Neural cell (in vitro differentiated cells): Measurements from ENCODE around the gene CLCN4. TPM values are rescaled to one million over a fixed set of nuclear protein-coding genes. Genes with fewer than 3 reads are reported as not detected.

Source experiments
- H2AFZ ChIP-seq: fragments of 200-600, 300-800 bp; sonication (generic), shearing (Covaris generic); 2 replicates; pipeline ENCODE4 v1.6.0; 2014; ENCODE audit warnings: low read depth, mild to moderate bottlenecking, antibody characterized with exemption, low read length, moderate library complexity
- H3F3A ChIP-seq: fragments of 200-600 bp; shearing (Covaris generic); 2 replicates; pipeline ENCODE4 v1.6.1; 2016; ENCODE audit warnings: mild to moderate bottlenecking, moderate library complexity, mixed read lengths, antibody characterized with exemption, low read length; ENCODE audit not compliant: insufficient read depth, poor library complexity, severe bottlenecking
- H3K27ac ChIP-seq: fragments of 200-600, 300-800 bp; sonication (generic), shearing (Covaris generic); 2 replicates; pipeline ENCODE4 v1.5.1; 2014; ENCODE audit warnings: mild to moderate bottlenecking, low read length, moderate library complexity
- H3K27me3 ChIP-seq: fragments of 300-800, 200-600 bp; sonication (generic), shearing (Covaris generic); 2 replicates; pipeline ENCODE4 v1.6.0; 2014; ENCODE audit warnings: mild to moderate bottlenecking, low read depth, low read length, moderate library complexity; ENCODE audit not compliant: insufficient read depth
- H3K36me3 ChIP-seq: fragments of 300-800, 200-600 bp; sonication (generic), shearing (Covaris generic); 2 replicates; pipeline ENCODE4 v1.5.1; 2014; ENCODE audit warnings: mild to moderate bottlenecking, antibody characterized with exemption, low read length, moderate library complexity; ENCODE audit not compliant: insufficient read depth
- H3K4me2 ChIP-seq: fragments of 300-800, 200-600 bp; sonication (generic), shearing (Covaris generic); 2 replicates; pipeline ENCODE4 v1.6.0; 2014; ENCODE audit warnings: mild to moderate bottlenecking, low read length
- H3K4me3 ChIP-seq: fragments of 300-800, 200-600 bp; sonication (generic), shearing (Covaris generic); 2 replicates; pipeline ENCODE4 v1.5.1; 2014; ENCODE audit warnings: mild to moderate bottlenecking, low read length, moderate library complexity
- H3K79me2 ChIP-seq: fragments of 200-600 bp; shearing (Covaris generic); replicated peaks from 2 replicates; pipeline ENCODE4 v1.6.0; 2014; ENCODE audit warnings: mild to moderate bottlenecking, low read length, moderate library complexity; ENCODE audit not compliant: insufficient read depth
- H3K9ac ChIP-seq: fragments of 300-800, 200-600 bp; sonication (generic), shearing (Covaris generic); 2 replicates; pipeline ENCODE4 v1.6.1; 2016; ENCODE audit warnings: mild to moderate bottlenecking, low read length, mixed read lengths
- H3K9me2 ChIP-seq: fragments of 200-600 bp; shearing (Covaris generic); 2 replicates; pipeline ENCODE4 v1.6.1; 2016; ENCODE audit warnings: mild to moderate bottlenecking, low read length, mixed read lengths; ENCODE audit not compliant: insufficient read depth
- H3K9me3 ChIP-seq: fragments of 200-600, 300-800 bp; sonication (generic), shearing (Covaris generic); 2 replicates; pipeline ENCODE4 v1.6.1; 2016; ENCODE audit warnings: mild to moderate bottlenecking, mixed run types, low read length, moderate library complexity, mixed read lengths
- H4K20me1 ChIP-seq: fragments of 200-600 bp; shearing (Covaris generic); 2 replicates; pipeline ENCODE4 v1.6.1; 2016; ENCODE audit warnings: mild to moderate bottlenecking, mixed run types; ENCODE audit not compliant: insufficient read depth
- EP300 ChIP-seq: fragments of 450-650 bp; conservative IDR thresholded peaks from 2 replicates; pipeline ENCODE4 v1.6.1; 2014; ENCODE audit warnings: antibody characterized with exemption, mild to moderate bottlenecking, moderate library complexity; ENCODE audit not compliant: poor library complexity, severe bottlenecking
- EZH2 ChIP-seq: fragments of 200-600, 300-800 bp; shearing (Covaris generic), sonication (generic); IDR thresholded peaks from 2 replicates; pipeline ENCODE4 v1.6.1; 2014; ENCODE audit warnings: antibody characterized with exemption, low read length, borderline replicate concordance, mild to moderate bottlenecking; ENCODE audit not compliant: insufficient read depth, poor library complexity, severe bottlenecking
- MXI1 ChIP-seq: fragments of 450-650 bp; conservative IDR thresholded peaks from 2 replicates; pipeline ENCODE4 v1.6.1; 2014; ENCODE audit warnings: antibody characterized with exemption, mild to moderate bottlenecking; ENCODE audit not compliant: poor library complexity, severe bottlenecking
- POLR2AphosphoS5 ChIP-seq: IDR thresholded peaks from 2 replicates; pipeline ENCODE4 v1.6.1; 2012
- RAD21 ChIP-seq: fragments of 450-650 bp; conservative IDR thresholded peaks from 2 replicates; pipeline ENCODE4 v1.6.1; 2014; ENCODE audit warnings: antibody characterized with exemption, mild to moderate bottlenecking, moderate library complexity
- SMC3 ChIP-seq: fragments of 450-650 bp; conservative IDR thresholded peaks from 2 replicates; pipeline ENCODE4 v1.6.1; 2014; ENCODE audit warnings: antibody characterized with exemption, mild to moderate bottlenecking, moderate library complexity; ENCODE audit not compliant: poor library complexity
- TAF1 ChIP-seq: IDR thresholded peaks from 2 replicates; pipeline ENCODE4 v1.6.1; 2012; ENCODE audit warnings: low read depth
- polyA plus RNA-seq: library from polyadenylated mRNA; depleted of rRNA; stranded (reverse); fragments of >200 nt; gene quantifications from 2 replicates; pipeline ENCODE4 v1.2.3, GENCODE V29; 2014
- TF ChIP-seq, protein P1 (sequence below): fragments of 450-650 bp; IDR thresholded peaks from 2 replicates; pipeline ENCODE4 v1.5.1; 2014; ENCODE audit warnings: antibody characterized with exemption, mild to moderate bottlenecking, moderate library complexity; ENCODE audit not compliant: poor library complexity, severe bottlenecking
- TF ChIP-seq, protein P2 (sequence below): IDR thresholded peaks from 2 replicates; pipeline ENCODE4 v1.6.1; 2012; ENCODE audit warnings: borderline replicate concordance

Gene CLCN4
- polyA plus RNA-seq, 1 donor from 2014 or later = 21.4 TPM

DNA sequence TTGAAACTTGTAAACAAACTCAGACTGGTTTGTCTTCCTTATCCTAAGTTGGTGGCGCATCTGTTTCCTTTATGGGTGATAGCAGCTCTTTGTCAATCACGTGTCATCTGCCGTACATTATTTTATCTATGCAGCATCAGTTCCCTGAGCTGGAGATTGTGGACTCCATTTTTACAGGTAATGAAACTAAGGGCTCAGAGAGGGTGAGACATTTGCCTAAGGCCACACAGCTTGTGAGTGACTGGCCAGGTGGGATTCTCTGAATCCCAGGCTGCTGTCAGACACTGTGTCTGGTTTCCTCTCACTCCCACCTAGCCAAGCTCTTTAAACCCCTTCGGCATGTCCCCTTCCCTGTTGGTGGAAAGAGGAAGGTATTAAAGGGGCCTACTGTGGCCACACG, 41.7 kb upstream of the CLCN4 start:
- Histone ChIP-seq H3K4me3 (no peak overlapping the region), H3K9me3 (no peaks in the 10 kb centered on the region), H3F3A (no peaks in the 10 kb centered on the region), H3K4me2 (no peak overlapping the region), H3K79me2 (no peaks in the 10 kb centered on the region), H3K36me3 (no peaks in the 10 kb centered on the region), H2AFZ (no peak overlapping the region), H3K9ac (no peak overlapping the region), H4K20me1 (no peaks in the 10 kb centered on the region), H3K9me2 (no peaks in the 10 kb centered on the region), H3K27me3 (no peaks in the 10 kb centered on the region), H3K27ac (no peak overlapping the region)
- TF ChIP-seq EZH2 (no peak), RAD21 (no peak), MXI1 (no peak), SMC3 (no peak), TAF1 (no peak), POLR2AphosphoS5 (no peak)
- TF ChIP-seq, protein P1, sequence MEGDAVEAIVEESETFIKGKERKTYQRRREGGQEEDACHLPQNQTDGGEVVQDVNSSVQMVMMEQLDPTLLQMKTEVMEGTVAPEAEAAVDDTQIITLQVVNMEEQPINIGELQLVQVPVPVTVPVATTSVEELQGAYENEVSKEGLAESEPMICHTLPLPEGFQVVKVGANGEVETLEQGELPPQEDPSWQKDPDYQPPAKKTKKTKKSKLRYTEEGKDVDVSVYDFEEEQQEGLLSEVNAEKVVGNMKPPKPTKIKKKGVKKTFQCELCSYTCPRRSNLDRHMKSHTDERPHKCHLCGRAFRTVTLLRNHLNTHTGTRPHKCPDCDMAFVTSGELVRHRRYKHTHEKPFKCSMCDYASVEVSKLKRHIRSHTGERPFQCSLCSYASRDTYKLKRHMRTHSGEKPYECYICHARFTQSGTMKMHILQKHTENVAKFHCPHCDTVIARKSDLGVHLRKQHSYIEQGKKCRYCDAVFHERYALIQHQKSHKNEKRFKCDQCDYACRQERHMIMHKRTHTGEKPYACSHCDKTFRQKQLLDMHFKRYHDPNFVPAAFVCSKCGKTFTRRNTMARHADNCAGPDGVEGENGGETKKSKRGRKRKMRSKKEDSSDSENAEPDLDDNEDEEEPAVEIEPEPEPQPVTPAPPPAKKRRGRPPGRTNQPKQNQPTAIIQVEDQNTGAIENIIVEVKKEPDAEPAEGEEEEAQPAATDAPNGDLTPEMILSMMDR = no peak

DNA sequence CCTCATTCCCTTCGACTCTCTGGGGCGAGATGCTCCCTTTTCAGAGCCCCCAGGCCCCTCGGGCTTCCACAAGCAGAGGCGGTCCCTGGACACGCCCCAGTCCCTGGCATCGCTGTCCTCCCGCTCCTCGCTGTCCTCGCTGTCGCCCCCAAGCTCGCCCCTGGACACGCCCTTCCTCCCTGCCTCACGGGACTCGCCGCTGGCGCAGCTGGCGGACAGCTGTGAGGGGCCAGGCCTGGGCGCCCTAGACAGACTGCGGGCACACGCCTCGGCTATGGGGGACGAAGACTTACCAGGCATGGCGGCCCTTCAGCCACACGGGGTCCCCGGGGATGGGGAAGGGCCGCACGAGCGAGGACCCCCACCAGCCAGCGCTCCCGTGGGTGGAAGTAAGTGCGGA, 39.5 kb upstream of the CLCN4 start:
- no peaks in the 10 kb centered on the region for H3K9me2 ChIP-seq
- H3K27ac ChIP-seq = no peak overlapping the region
- H3K36me3 ChIP-seq = no peaks in the 10 kb centered on the region
- no peak for TF ChIP-seq RAD21
- TF ChIP-seq TAF1 = no peak
- TF ChIP-seq EP300 = no peak
- TF ChIP-seq SMC3 = no peak
- TF ChIP-seq, protein P1 = no peak
- TF ChIP-seq, protein P2, sequence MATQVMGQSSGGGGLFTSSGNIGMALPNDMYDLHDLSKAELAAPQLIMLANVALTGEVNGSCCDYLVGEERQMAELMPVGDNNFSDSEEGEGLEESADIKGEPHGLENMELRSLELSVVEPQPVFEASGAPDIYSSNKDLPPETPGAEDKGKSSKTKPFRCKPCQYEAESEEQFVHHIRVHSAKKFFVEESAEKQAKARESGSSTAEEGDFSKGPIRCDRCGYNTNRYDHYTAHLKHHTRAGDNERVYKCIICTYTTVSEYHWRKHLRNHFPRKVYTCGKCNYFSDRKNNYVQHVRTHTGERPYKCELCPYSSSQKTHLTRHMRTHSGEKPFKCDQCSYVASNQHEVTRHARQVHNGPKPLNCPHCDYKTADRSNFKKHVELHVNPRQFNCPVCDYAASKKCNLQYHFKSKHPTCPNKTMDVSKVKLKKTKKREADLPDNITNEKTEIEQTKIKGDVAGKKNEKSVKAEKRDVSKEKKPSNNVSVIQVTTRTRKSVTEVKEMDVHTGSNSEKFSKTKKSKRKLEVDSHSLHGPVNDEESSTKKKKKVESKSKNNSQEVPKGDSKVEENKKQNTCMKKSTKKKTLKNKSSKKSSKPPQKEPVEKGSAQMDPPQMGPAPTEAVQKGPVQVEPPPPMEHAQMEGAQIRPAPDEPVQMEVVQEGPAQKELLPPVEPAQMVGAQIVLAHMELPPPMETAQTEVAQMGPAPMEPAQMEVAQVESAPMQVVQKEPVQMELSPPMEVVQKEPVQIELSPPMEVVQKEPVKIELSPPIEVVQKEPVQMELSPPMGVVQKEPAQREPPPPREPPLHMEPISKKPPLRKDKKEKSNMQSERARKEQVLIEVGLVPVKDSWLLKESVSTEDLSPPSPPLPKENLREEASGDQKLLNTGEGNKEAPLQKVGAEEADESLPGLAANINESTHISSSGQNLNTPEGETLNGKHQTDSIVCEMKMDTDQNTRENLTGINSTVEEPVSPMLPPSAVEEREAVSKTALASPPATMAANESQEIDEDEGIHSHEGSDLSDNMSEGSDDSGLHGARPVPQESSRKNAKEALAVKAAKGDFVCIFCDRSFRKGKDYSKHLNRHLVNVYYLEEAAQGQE = no peak
- no peak for TF ChIP-seq POLR2AphosphoS5
- no peak for TF ChIP-seq EZH2
- TF ChIP-seq MXI1 = no peak
- H3K27me3 ChIP-seq = no peaks in the 10 kb centered on the region
- H3K4me2 ChIP-seq = no peak overlapping the region
- no peaks in the 10 kb centered on the region for H3K9me3 ChIP-seq
- H3K79me2 ChIP-seq = no peaks in the 10 kb centered on the region
- H2AFZ ChIP-seq = no peak overlapping the region
- no peak overlapping the region for H3K4me3 ChIP-seq
- H3F3A ChIP-seq = no peaks in the 10 kb centered on the region
- H4K20me1 ChIP-seq = no peaks in the 10 kb centered on the region
- H3K9ac ChIP-seq = no peak overlapping the region
